OCI-LY3 (cell line): ENCODE data around the gene KCNAB1.
A peak's percentile ranks its signal among the peaks of the same experiment; 100 is the strongest.

ENCODE experiments used
- H2AFZ ChIP-seq: fragments of 200-600, 300-600 bp; shearing (Covaris generic); 2 replicates; pipeline ENCODE4 v1.6.0; 2014; ENCODE audit warnings: antibody characterized with exemption, low read depth, low read length
- H3K27ac ChIP-seq: fragments of 200-600, 300-600 bp; sonication (generic); 2 replicates; pipeline ENCODE4 v1.5.1; 2014; ENCODE audit warnings: mild to moderate bottlenecking, low read length, moderate library complexity, mixed read lengths
- H3K27me3 ChIP-seq: fragments of 200-600, 300-600 bp; sonication (generic); 2 replicates; pipeline ENCODE4 v1.6.1; 2014; ENCODE audit warnings: low read depth, low read length, mixed read lengths
- H3K36me3 ChIP-seq: fragments of 200-600, 300-600 bp; sonication (generic); replicated peaks from 2 replicates; pipeline ENCODE3; 2014; ENCODE audit warnings: low read depth, low read length, mixed read lengths
- H3K4me1 ChIP-seq: fragments of 300-600, 200-600 bp; sonication (generic); 2 replicates; pipeline ENCODE4 v1.6.1; 2014; ENCODE audit warnings: low read length, mixed read lengths
- H3K4me2 ChIP-seq: fragments of 200-600, 300-600 bp; sonication (generic); 2 replicates; pipeline ENCODE4 v1.6.1; 2014; ENCODE audit warnings: low read length, mixed read lengths
- H3K4me3 ChIP-seq: fragments of 300-600, 200-600 bp; sonication (generic); 2 replicates; pipeline ENCODE4 v1.5.1; 2014; ENCODE audit warnings: antibody characterized with exemption, mild to moderate bottlenecking, low read length, moderate library complexity
- H3K79me2 ChIP-seq: fragments of 300-600, 200-600 bp; shearing (Covaris generic); 2 replicates; pipeline ENCODE4 v1.6.1; 2014; ENCODE audit warnings: mild to moderate bottlenecking, low read length, mixed read lengths
- H3K9ac ChIP-seq: fragments of 300-600, 200-600 bp; shearing (Covaris generic); 2 replicates; pipeline ENCODE4 v1.6.0; 2014; ENCODE audit warnings: mild to moderate bottlenecking, low read length, moderate library complexity
- H3K9me3 ChIP-seq: fragments of 200-600, 300-600 bp; shearing (Covaris generic); 2 replicates; pipeline ENCODE4 v1.6.1; 2014; ENCODE audit warnings: low read length, mixed read lengths; ENCODE audit not compliant: insufficient read depth
- H4K20me1 ChIP-seq: fragments of 200-600, 300-600 bp; sonication (generic); 2 replicates; pipeline ENCODE4 v1.6.1; 2016; ENCODE audit warnings: low read length, mixed read lengths; ENCODE audit not compliant: insufficient read depth
- EZH2phosphoT487 ChIP-seq: fragments of 200-600 bp; shearing (Covaris generic); IDR thresholded peaks from 2 replicates; pipeline ENCODE4 v1.6.1; 2018; ENCODE audit warnings: antibody characterized with exemption, mixed run types, low read depth
- TF ChIP-seq, protein P1 (sequence below): fragments of 200-600, 300-600 bp; sonication (generic); IDR thresholded peaks from 2 replicates; pipeline ENCODE4 v1.5.1; 2014; ENCODE audit warnings: antibody characterized with exemption, low read length, low read depth

KCNAB1 gene

DNA sequence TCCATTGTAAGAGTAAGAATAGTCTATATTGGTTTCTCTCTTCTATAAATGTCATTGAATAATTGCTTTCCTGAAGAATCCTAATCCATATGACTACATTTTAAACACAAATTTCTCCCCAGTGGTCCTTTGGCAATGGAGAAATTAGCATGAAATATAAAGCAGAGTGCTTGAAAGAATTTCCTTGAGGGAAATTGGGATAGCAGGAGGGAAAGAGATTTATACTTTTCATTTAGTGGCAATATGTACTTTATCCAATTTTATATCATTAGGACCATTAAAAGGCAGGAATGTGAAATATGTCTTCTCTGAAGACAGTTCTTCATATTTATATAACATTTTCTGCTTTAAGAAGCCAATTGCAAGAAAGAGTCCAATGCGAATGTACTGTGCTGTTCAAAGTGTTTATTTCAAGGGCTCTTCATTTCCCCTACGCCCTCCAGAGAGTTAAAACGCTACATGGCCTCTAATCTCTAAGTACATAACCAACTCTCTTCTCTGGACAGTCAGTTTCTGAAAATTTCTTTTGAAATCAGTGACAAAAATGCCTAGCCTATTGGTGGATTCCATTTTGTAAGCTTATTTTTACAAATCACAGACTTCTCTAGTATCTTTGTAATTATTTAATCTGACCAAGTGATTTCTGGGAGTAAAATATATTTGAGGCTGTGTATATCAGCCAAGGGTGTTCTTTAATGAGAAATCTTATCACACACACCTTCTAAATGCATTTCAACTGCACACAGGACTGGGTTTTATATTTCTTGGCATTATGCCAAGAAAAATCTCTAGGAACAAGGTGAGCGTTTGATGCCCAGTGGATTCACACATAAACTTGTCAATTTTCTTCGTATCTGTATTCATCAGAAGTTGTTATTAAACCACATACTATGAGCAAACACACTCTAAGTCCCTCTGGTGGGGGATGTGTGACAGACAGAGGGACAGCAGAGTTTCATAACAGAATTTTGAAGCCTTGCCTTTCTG lies 51.2 kb downstream of the KCNAB1 start:
- no peaks in the 10 kb centered on the region for H3K9me3 ChIP-seq

DNA sequence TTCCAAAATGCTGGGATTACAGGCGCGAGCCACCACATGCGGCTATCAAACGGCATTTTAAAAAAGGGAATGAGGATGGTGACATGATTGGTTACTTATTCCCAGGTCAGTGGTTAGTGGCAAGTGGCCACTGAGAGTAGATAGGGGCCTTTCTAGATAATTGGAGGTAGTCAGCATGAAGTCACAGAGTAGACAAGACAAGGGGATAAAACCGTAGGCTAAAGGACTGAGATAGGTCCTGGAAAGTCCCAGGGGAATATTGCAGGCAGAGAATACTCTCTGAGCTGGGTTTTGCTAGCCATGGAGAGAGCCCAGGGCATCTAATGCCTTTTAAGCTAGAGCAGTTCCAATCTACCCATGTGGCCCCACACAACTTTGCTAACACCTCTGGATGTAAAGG lies 52.2 kb downstream of the KCNAB1 start:
- no peak for TF ChIP-seq EZH2phosphoT487
- TF ChIP-seq, protein P1, sequence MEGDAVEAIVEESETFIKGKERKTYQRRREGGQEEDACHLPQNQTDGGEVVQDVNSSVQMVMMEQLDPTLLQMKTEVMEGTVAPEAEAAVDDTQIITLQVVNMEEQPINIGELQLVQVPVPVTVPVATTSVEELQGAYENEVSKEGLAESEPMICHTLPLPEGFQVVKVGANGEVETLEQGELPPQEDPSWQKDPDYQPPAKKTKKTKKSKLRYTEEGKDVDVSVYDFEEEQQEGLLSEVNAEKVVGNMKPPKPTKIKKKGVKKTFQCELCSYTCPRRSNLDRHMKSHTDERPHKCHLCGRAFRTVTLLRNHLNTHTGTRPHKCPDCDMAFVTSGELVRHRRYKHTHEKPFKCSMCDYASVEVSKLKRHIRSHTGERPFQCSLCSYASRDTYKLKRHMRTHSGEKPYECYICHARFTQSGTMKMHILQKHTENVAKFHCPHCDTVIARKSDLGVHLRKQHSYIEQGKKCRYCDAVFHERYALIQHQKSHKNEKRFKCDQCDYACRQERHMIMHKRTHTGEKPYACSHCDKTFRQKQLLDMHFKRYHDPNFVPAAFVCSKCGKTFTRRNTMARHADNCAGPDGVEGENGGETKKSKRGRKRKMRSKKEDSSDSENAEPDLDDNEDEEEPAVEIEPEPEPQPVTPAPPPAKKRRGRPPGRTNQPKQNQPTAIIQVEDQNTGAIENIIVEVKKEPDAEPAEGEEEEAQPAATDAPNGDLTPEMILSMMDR = no peak
- Histone ChIP-seq H3K4me3 (no peak overlapping the region), H3K27ac (no peak overlapping the region), H3K9ac (no peak overlapping the region), H4K20me1 (no peaks in the 10 kb centered on the region), H3K4me2 (no peak overlapping the region), H3K36me3 (no peaks in the 10 kb centered on the region), H2AFZ (no peak overlapping the region), H3K27me3 (peaks cover 8% of the 10 kb centered on the region; the same call in 1 of the 2 replicates), H3K9me3 (no peaks in the 10 kb centered on the region), H3K79me2 (no peaks in the 10 kb centered on the region), H3K4me1 (peaks cover 5% of the 10 kb centered on the region; the same call in 1 of the 2 replicates)

More for the DNA sequence above, 51.2 kb downstream of the KCNAB1 start:
- H3K4me2 ChIP-seq = no peak overlapping the region
- H3K4me1 ChIP-seq = peaks cover 5% of the 10 kb centered on the region; the same call in 1 of the 2 replicates
- H3K27me3 ChIP-seq = peaks cover 8% of the 10 kb centered on the region; the same call in 1 of the 2 replicates
- TF ChIP-seq, protein P1 = no peak
- no peak for TF ChIP-seq EZH2phosphoT487
- no peaks in the 10 kb centered on the region for H3K36me3 ChIP-seq
- H3K79me2 ChIP-seq = no peaks in the 10 kb centered on the region
- no peak overlapping the region for H3K4me3 ChIP-seq
- H3K27ac ChIP-seq = no peak overlapping the region
- no peak overlapping the region for H3K9ac ChIP-seq
- H4K20me1 ChIP-seq = no peaks in the 10 kb centered on the region
- no peak overlapping the region for H2AFZ ChIP-seq

DNA sequence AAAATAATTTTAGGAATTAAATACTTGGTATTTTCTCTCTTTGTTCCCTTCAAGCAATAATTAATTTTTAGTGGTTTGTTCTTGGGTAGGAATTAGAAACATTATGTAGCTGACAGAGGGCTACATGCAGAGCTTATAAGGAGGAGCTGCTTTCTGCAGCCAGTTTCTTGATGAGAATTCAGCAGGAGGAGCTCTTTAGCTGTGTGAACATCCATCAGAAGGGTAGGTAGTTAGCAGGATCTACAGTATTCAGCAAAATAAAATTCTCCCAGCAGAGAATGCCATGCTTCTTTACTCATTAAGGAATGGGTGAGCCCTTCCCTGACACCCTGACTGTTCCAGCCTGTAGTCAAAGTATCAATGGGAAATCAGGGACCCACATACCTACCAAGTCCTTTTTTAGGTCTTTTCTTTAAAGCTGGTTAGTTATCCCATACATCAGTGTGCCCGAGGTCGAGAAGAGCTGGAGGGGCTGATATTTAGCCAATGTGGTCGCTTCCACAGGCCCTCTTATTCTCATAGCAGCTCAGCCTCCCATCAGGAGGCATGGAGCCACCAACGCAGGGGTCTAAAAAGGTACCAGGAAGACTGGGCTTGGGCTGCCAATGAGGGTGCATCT lies 54.0 kb downstream of the KCNAB1 start:
- peak overlapping the region; percentile 82 for H2AFZ ChIP-seq

More for the DNA sequence above, 54.0 kb downstream of the KCNAB1 start:
- Histone ChIP-seq H3K4me2 (peak overlapping the region; percentile 65), H3K9me3 (no peaks in the 10 kb centered on the region), H3K79me2 (no peaks in the 10 kb centered on the region), H4K20me1 (no peaks in the 10 kb centered on the region), H3K4me3 (peak overlapping the region; percentile 62), H3K27ac (no peak overlapping the region), H3K27me3 (0 out of 2 replicates have a peak, but pooled peaks cover under 1% of the 10 kb centered on the region), H3K9ac (peak overlapping the region; percentile 31; the same call in 1 of the 2 replicates), H3K4me1 (peaks cover 5% of the 10 kb centered on the region; the same call in 1 of the 2 replicates), H3K36me3 (no peaks in the 10 kb centered on the region)
- TF ChIP-seq, protein P1 = peak; percentile 78
- TF ChIP-seq EZH2phosphoT487 = no peak
